Tibial nerve (tissue), 4 donors: Measurements from ENCODE around the gene SHTN1.

Source experiments
- EP300 ChIP-seq, 2 donors: sonication (generic); formaldehyde crosslinking; IDR thresholded peaks; one replicate each; pipeline ENCODE4 v1.6.1; 2017; ENCODE audit warnings: antibody characterized with exemption in 2 of 2, mild to moderate bottlenecking in 1 of 2
- TF ChIP-seq, protein P1 (sequence below), 5 experiments: fragments of 200-600 bp in 3 of 5; fragments of 450-650 bp in 2 of 5; sonication (generic) in 3 of 5; IDR thresholded peaks; one replicate each; pipeline ENCODE4 v1.5.1; 2016 to 2019; ENCODE audit warnings: antibody characterized with exemption in 5 of 5, mild to moderate bottlenecking in 3 of 5, moderate library complexity in 2 of 5

GRCh38 chr10:116899626-116900025 lies 105.4 kb downstream of the SHTN1 start:
- TF ChIP-seq EP300 (IDR thresholded peaks at IDR 0.05): no peak
- TF ChIP-seq, protein P1, sequence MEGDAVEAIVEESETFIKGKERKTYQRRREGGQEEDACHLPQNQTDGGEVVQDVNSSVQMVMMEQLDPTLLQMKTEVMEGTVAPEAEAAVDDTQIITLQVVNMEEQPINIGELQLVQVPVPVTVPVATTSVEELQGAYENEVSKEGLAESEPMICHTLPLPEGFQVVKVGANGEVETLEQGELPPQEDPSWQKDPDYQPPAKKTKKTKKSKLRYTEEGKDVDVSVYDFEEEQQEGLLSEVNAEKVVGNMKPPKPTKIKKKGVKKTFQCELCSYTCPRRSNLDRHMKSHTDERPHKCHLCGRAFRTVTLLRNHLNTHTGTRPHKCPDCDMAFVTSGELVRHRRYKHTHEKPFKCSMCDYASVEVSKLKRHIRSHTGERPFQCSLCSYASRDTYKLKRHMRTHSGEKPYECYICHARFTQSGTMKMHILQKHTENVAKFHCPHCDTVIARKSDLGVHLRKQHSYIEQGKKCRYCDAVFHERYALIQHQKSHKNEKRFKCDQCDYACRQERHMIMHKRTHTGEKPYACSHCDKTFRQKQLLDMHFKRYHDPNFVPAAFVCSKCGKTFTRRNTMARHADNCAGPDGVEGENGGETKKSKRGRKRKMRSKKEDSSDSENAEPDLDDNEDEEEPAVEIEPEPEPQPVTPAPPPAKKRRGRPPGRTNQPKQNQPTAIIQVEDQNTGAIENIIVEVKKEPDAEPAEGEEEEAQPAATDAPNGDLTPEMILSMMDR (IDR thresholded peaks at IDR 0.05): no peak
